Gastroesophageal sphincter (tissue), 3 donors: ENCODE measurements around the gene A1BG.

Source experiments
- CTCF ChIP-seq, 4 experiments: fragments of 200-600 bp in 2 of 4; fragments of 450-650 bp in 2 of 4; sonication (generic) in 1 of 4; IDR thresholded peaks; one replicate each; pipeline ENCODE4 v1.5.1; 2017 to 2019; ENCODE audit warnings: antibody characterized with exemption in 4 of 4, mild to moderate bottlenecking in 2 of 4, moderate library complexity in 2 of 4
- EP300 ChIP-seq: sonication (generic); formaldehyde crosslinking; IDR thresholded peaks from one replicate; pipeline ENCODE4 v1.6.1; 2017; ENCODE audit warnings: antibody characterized with exemption, mild to moderate bottlenecking
- POLR2A ChIP-seq, 2 donors: fragments of 450-650 bp; IDR thresholded peaks; one replicate each; pipeline ENCODE4 v1.6.1; 2017; ENCODE audit warnings: antibody characterized with exemption in 2 of 2, mild to moderate bottlenecking in 2 of 2, moderate library complexity in 1 of 2
- POLR2AphosphoS5 ChIP-seq: sonication (generic); formaldehyde crosslinking; IDR thresholded peaks from one replicate; pipeline ENCODE4 v1.6.1; 2017; ENCODE audit warnings: antibody characterized with exemption

GRCh38 chr19:58395220-58395978 lies 42.1 kb upstream of the A1BG start, which contains the start of gene RNF225:
- TF ChIP-seq CTCF (IDR thresholded peaks at IDR 0.05) (no peak), POLR2AphosphoS5 (no peak), EP300 (no peak), POLR2A (IDR thresholded peaks at IDR 0.05) (no peak)
